Measurements from ENCODE around the gene GPR21.

- no peak for TF ChIP-seq CTCF (IDR thresholded peaks at IDR 0.05)
- no peak for TF ChIP-seq POLR2A (IDR thresholded peaks at IDR 0.05)
Measured at GRCh38 chr9:123036893-123037545, 3.6 kb downstream of the GPR21 start.
